K562 (cell line): ENCODE data around the gene SORCS1.

Experiments
- BHLHE40 ChIP-seq: IDR thresholded peaks from 2 replicates; pipeline ENCODE4 v1.6.1; 2011; ENCODE audit warnings: low read length, improper control_type of control experiment
- CREB1 ChIP-seq, 2 experiments: sonication (generic) in 1 of 2; formaldehyde crosslinking in 1 of 2; IDR thresholded peaks; 2 replicates each; pipeline versions ENCODE4 v1.6.1 to v1.8.0; 2012 to 2022; ENCODE audit warnings: inconsistent platforms in 1 of 2, mild to moderate bottlenecking in 1 of 2, missing genetic modification reagents in 1 of 2, moderate library complexity in 1 of 2
- CTCF ChIP-seq, 3 experiments: IDR thresholded peaks in 2 of 3; conservative IDR thresholded peaks in 1 of 3; 2 replicates each; pipeline ENCODE4 v1.5.1; 2011 to 2012; ENCODE audit warnings: low read length in 3 of 3, mild to moderate bottlenecking in 3 of 3, control low read depth in 2 of 3, improper control_type of control experiment in 1 of 3, inconsistent platforms in 1 of 3, low read depth in 1 of 3, mixed read lengths in 1 of 3, moderate library complexity in 1 of 3; ENCODE audit not compliant: insufficient read depth in 2 of 3
- FOXP1 ChIP-seq: sonication (generic); formaldehyde crosslinking; IDR thresholded peaks from 2 replicates; pipeline ENCODE4 v1.8.0; 2022; ENCODE audit warnings: mild to moderate bottlenecking, missing genetic modification reagents
- GATA2 ChIP-seq: sonication (generic); formaldehyde crosslinking; IDR thresholded peaks from 2 replicates; pipeline ENCODE4 v1.4.0; 2020; ENCODE audit warnings: mild to moderate bottlenecking, missing genetic modification reagents
- POLR2H ChIP-seq: IDR thresholded peaks from 2 replicates; pipeline ENCODE4 v1.6.1; 2016; ENCODE audit warnings: missing genetic modification characterization, low read depth, mild to moderate bottlenecking, control low read depth, missing compliant biosample characterization, moderate library complexity
- ZBTB40 ChIP-seq, 2 experiments: fragments of 450-650 bp in 1 of 2; sonication (generic) in 1 of 2; formaldehyde crosslinking in 1 of 2; IDR thresholded peaks; 2 replicates each; pipeline versions ENCODE4 v1.7.1 to v1.9.0; 2016 to 2022; ENCODE audit warnings: inconsistent platforms in 1 of 2, mild to moderate bottlenecking in 1 of 2, missing genetic modification reagents in 1 of 2
- ZNF324 ChIP-seq: fragments of 250-450 bp; sonication (Bioruptor Pico); IDR thresholded peaks from 2 replicates; pipeline ENCODE4 v1.4.0; 2020; ENCODE audit warnings: mild to moderate bottlenecking
- TF ChIP-seq, protein P1 (sequence below), 2 experiments: fragments of 450-650 bp; formaldehyde crosslinking in 1 of 2; IDR thresholded peaks; 2 replicates each; pipeline versions ENCODE4 v1.4.0 to v1.6.1; 2014 to 2020; ENCODE audit warnings: mild to moderate bottlenecking in 2 of 2, borderline replicate concordance in 1 of 2, low read depth in 1 of 2

- TF ChIP-seq BHLHE40 (no peak), ZBTB40 (IDR thresholded peaks at IDR 0.05) (no peak), ZBTB40 (CRISPR knock-in tag; IDR thresholded peaks at IDR 0.05) (no peak), CREB1 (IDR thresholded peaks at IDR 0.05) (no peak), CREB1 (CRISPR knock-in tag; IDR thresholded peaks at IDR 0.05) (no peak), GATA2 (no peak), ZNF324 (CRISPR knock-in tag) (no peak), FOXP1 (CRISPR knock-in tag) (no peak), CTCF (IDR thresholded peaks at IDR 0.05 in 2 of 3, conservative IDR thresholded peaks at IDR 0.05 in 1 of 3; ENCODE audit: insufficient read depth in 2 of 3, low read depth in 1 of 3, low read length in 3 of 3) (no peak), POLR2H (tag) (no peak)
- TF ChIP-seq, protein P1, sequence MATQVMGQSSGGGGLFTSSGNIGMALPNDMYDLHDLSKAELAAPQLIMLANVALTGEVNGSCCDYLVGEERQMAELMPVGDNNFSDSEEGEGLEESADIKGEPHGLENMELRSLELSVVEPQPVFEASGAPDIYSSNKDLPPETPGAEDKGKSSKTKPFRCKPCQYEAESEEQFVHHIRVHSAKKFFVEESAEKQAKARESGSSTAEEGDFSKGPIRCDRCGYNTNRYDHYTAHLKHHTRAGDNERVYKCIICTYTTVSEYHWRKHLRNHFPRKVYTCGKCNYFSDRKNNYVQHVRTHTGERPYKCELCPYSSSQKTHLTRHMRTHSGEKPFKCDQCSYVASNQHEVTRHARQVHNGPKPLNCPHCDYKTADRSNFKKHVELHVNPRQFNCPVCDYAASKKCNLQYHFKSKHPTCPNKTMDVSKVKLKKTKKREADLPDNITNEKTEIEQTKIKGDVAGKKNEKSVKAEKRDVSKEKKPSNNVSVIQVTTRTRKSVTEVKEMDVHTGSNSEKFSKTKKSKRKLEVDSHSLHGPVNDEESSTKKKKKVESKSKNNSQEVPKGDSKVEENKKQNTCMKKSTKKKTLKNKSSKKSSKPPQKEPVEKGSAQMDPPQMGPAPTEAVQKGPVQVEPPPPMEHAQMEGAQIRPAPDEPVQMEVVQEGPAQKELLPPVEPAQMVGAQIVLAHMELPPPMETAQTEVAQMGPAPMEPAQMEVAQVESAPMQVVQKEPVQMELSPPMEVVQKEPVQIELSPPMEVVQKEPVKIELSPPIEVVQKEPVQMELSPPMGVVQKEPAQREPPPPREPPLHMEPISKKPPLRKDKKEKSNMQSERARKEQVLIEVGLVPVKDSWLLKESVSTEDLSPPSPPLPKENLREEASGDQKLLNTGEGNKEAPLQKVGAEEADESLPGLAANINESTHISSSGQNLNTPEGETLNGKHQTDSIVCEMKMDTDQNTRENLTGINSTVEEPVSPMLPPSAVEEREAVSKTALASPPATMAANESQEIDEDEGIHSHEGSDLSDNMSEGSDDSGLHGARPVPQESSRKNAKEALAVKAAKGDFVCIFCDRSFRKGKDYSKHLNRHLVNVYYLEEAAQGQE (IDR thresholded peaks at IDR 0.05; ENCODE audit: borderline replicate concordance) = no peak
- TF ChIP-seq, protein P1 (CRISPR knock-in tag; IDR thresholded peaks at IDR 0.05; ENCODE audit: low read depth) = no peak
Observed at GRCh38 chr10:106727170-106727569, 437.3 kb downstream of the SORCS1 start.
